ENCODE measurements around the gene CCDC136. TPM values are rescaled to one million over a fixed set of nuclear protein-coding genes. Genes with fewer than 3 reads are reported as not detected.

The CCDC136 gene
- total RNA-seq, 1 experiment from 2014 or later, result 1.1 TPM

GRCh38 chr7:128837521-128837921 is 45.8 kb downstream of the CCDC136 start:
- ChIA-PET POLR2A (no interaction called here), CTCF (no interaction called here)
- Histone ChIP-seq H3K27me3 (ENCODE audit: control insufficient read depth, insufficient read depth, low read length) (no peaks in the 10 kb centered on the region), H3K27ac (ENCODE audit: low read length) (no peak overlapping the region), H3K9me3 (ENCODE audit: control insufficient read depth, insufficient read depth, low read depth, low read length) (no peaks in the 10 kb centered on the region), H3K4me1 (ENCODE audit: control insufficient read depth, insufficient read depth, low read length) (no peaks in the 10 kb centered on the region), H3K4me3 (ENCODE audit: low read depth in 2 of 2, low read length in 2 of 2) (no peak overlapping the region), H3K36me3 (ENCODE audit: control insufficient read depth, insufficient read depth, low read length) (no peaks in the 10 kb centered on the region)
- BruUV-seq (replicated peaks), result no TSS peak
- intact Hi-C loops (cut with micrococcal nuclease; ENCODE audit: unreplicated experiment), result no loop called here
- ATAC-seq (no peak), DNase-seq (ENCODE audit: low read depth, low spot score) (no peak)
- TF ChIP-seq TCF7L2 (IDR thresholded peaks at IDR 0.05; ENCODE audit: low read depth, low read length) (no peak), POLR2AphosphoS5 (IDR thresholded peaks at IDR 0.05; ENCODE audit: low read depth, low read length) (no peak), SIN3A (IDR thresholded peaks at IDR 0.05; ENCODE audit: borderline replicate concordance, insufficient read depth, low read depth, low read length) (no peak), CTCF (IDR thresholded peaks at IDR 0.05) (no peak), REST (IDR thresholded peaks at IDR 0.05; ENCODE audit: insufficient read depth in 1 of 2, low read depth in 2 of 2, low read length in 1 of 2) (no peak)
- in situ Hi-C loops (cut with HindIII; ENCODE audit: low pct_unique_long_range_greater_than_20kb, low sequenced_read_pairs), result no loop called here

- in situ Hi-C loops (cut with HindIII; ENCODE audit: low pct_unique_long_range_greater_than_20kb, low sequenced_read_pairs) (no loop called here), intact Hi-C loops (cut with micrococcal nuclease; ENCODE audit: unreplicated experiment) (no loop called here)
- TF ChIP-seq CTCF (IDR thresholded peaks at IDR 0.05) (no peak), POLR2AphosphoS5 (IDR thresholded peaks at IDR 0.05; ENCODE audit: low read depth, low read length) (no peak), REST (IDR thresholded peaks at IDR 0.05; ENCODE audit: insufficient read depth in 1 of 2, low read depth in 2 of 2, low read length in 1 of 2) (no peak), TCF7L2 (IDR thresholded peaks at IDR 0.05; ENCODE audit: low read depth, low read length) (no peak), SIN3A (IDR thresholded peaks at IDR 0.05; ENCODE audit: borderline replicate concordance, insufficient read depth, low read depth, low read length) (no peak)
- H3K36me3 ChIP-seq (ENCODE audit: control insufficient read depth, insufficient read depth, low read length), result no peaks in the 10 kb centered on the region
- H3K4me1 ChIP-seq (ENCODE audit: control insufficient read depth, insufficient read depth, low read length), result no peaks in the 10 kb centered on the region
- H3K27me3 ChIP-seq (ENCODE audit: control insufficient read depth, insufficient read depth, low read length), result no peaks in the 10 kb centered on the region
- no peaks in the 10 kb centered on the region for H3K9me3 ChIP-seq (ENCODE audit: control insufficient read depth, insufficient read depth, low read depth, low read length)
- H3K27ac ChIP-seq (ENCODE audit: low read length), result no peak overlapping the region
- DNase-seq (ENCODE audit: low read depth, low spot score), result no peak
- ChIA-PET POLR2A (no interaction called here), CTCF (no interaction called here)
- no TSS peak for BruUV-seq (replicated peaks)
- ATAC-seq, result no peak
- no peak overlapping the region for H3K4me3 ChIP-seq (ENCODE audit: low read depth in 2 of 2, low read length in 2 of 2)
Observed at GRCh38 chr7:128838109-128838779, 46.5 kb downstream of the CCDC136 start.

Measured in Panc1 (cell line).